Upper lobe of left lung (tissue), 6 donors: ENCODE results near the gene NISCH. TPM values are rescaled to one million over a fixed set of nuclear protein-coding genes. Genes with fewer than 3 reads are reported as not detected.
A peak's percentile ranks its signal among the peaks of the same experiment; 100 is the strongest.

ENCODE experiments used
- ATAC-seq, 2 donors: fragments of 200-7000 bp; cut with Tn5 transposase; one replicate each; pipeline ENCODE4 v1.9.1; 2022; ENCODE audit warnings: mild to moderate bottlenecking in 2 of 2, moderate library complexity in 2 of 2; ENCODE audit not compliant: low FRiP score in 2 of 2
- DNase-seq, 2 donors: peaks; one replicate each; pipeline ENCODE4 v3.0.0-alpha.2; 2019 to 2020
- H3K27ac ChIP-seq, 4 donors: fragments of 200-600 bp; sonication (generic); one replicate each; pipeline ENCODE4 v1.5.1; 2016 to 2019
- H3K27me3 ChIP-seq, 4 donors: fragments of 200-600 bp; sonication (generic); one replicate each; pipeline ENCODE4 v1.5.1; 2017 to 2019
- H3K36me3 ChIP-seq, 4 donors: fragments of 200-600 bp; sonication (generic); one replicate each; pipeline ENCODE4 v1.5.1; 2016 to 2019
- H3K4me1 ChIP-seq, 4 donors: fragments of 200-600 bp; sonication (generic); one replicate each; pipeline ENCODE4 v1.5.1; 2018 to 2019
- H3K4me3 ChIP-seq, 4 donors: fragments of 200-600 bp; sonication (generic); one replicate each; pipeline ENCODE4 v1.5.1; 2017 to 2019; ENCODE audit warnings: mild to moderate bottlenecking in 2 of 4, moderate library complexity in 1 of 4
- H3K9me3 ChIP-seq, 4 donors: fragments of 200-600 bp; sonication (generic); one replicate each; pipeline ENCODE4 v1.5.1; 2018 to 2019
- EP300 ChIP-seq, 4 donors: sonication (generic); formaldehyde crosslinking; IDR thresholded peaks; one replicate each; pipeline ENCODE4 v1.5.1; 2017; ENCODE audit warnings: antibody characterized with exemption in 4 of 4, control low read depth in 2 of 4
- POLR2A ChIP-seq, 4 donors: fragments of 450-650 bp; IDR thresholded peaks; one replicate each; pipeline ENCODE4 v1.5.1; 2016 to 2017; ENCODE audit warnings: antibody characterized with exemption in 4 of 4, mild to moderate bottlenecking in 2 of 4
- POLR2AphosphoS5 ChIP-seq, 2 donors: sonication (generic); formaldehyde crosslinking; IDR thresholded peaks; one replicate each; pipeline ENCODE4 v1.5.1; 2017; ENCODE audit warnings: antibody characterized with exemption in 2 of 2
- WGBS, 2 donors: methylation state at CpG; one replicate each; pipeline ENCODE4 v1.1.5; 2017 to 2018; 5-methylcytosine and 5-hydroxymethylcytosine counted together
- total RNA-seq, 6 donors: library from RNA; depleted of rRNA in 4 of 6; stranded (reverse); fragments of >200 nt in 4 of 6; gene quantifications; one replicate each; pipeline versions ENCODE4 v1.1.0 to v1.2.1, GENCODE V29; 2016 to 2021
- TF ChIP-seq, protein P1 (sequence below), 6 experiments: fragments of 450-650 bp in 4 of 6; fragments of 200-600 bp in 2 of 6; sonication (generic) in 2 of 6; IDR thresholded peaks; one replicate each; pipeline ENCODE4 v1.5.1; 2016 to 2019; ENCODE audit warnings: antibody characterized with exemption in 6 of 6
- donor health status: DM: no; HTN: no; CAD: no; lungs with moderate emphysema.
- donor health status: DM: no; HTN: yes; CAD: no; lungs with severe emphysema.

NISCH gene
- total RNA-seq, 6 donors from 2014 or later, result 60.7 to 288 (median 83.0) TPM

DNA sequence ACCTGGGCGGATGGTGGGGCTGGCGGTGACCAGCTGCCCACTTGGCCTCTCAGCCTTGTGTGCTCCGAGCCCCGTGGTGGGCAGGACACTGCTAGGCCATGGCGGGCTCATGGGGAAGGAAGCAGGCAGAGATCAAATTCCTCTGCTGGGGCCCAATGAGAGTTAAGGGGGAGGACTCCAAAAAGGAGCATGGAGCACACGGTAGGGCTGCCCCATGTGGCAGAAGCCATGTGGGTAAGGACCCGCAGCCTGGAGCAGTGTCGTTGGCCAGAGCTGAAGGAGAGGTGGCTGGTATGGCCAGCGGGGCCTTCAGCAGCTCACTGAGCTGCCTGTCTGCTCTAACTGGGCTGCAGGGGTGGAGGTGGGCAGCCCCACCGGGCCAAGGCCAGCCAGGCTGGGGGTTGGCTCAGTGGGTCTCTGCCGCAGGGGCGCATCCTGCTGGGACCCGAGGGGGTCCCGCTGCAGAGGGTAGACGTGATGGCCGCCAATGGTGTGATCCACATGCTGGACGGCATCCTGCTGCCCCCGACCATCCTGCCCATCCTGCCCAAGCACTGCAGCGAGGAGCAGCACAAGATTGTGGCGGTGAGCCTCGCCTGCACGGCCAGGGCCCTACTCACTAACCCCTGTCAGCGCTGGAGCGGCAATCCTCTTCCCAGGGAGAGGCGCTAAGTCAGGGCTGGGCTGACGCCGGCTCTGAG lies 51.0 kb downstream of the NISCH start:
- ATAC-seq, result no peak
- Histone ChIP-seq H3K27me3 (no peaks in the 10 kb centered on the region), H3K27ac (no peak overlapping the region), H3K9me3 (no peaks in the 10 kb centered on the region), H3K4me1 (no peaks in the 10 kb centered on the region), H3K4me3 (no peak overlapping the region), H3K36me3 (peaks cover 0 to 56% (median 8%) of the 10 kb centered on the region in 4 donors)
- WGBS, 2 donors, result 92 to 94% methylated on average over 6 to 27 of the region's 27 CpGs
- DNase-seq, result peak in 1 of 2 donors; percentile 68
- no peak for TF ChIP-seq POLR2AphosphoS5 (IDR thresholded peaks at IDR 0.05)
- no peak for TF ChIP-seq EP300 (IDR thresholded peaks at IDR 0.05)
- TF ChIP-seq, protein P1, sequence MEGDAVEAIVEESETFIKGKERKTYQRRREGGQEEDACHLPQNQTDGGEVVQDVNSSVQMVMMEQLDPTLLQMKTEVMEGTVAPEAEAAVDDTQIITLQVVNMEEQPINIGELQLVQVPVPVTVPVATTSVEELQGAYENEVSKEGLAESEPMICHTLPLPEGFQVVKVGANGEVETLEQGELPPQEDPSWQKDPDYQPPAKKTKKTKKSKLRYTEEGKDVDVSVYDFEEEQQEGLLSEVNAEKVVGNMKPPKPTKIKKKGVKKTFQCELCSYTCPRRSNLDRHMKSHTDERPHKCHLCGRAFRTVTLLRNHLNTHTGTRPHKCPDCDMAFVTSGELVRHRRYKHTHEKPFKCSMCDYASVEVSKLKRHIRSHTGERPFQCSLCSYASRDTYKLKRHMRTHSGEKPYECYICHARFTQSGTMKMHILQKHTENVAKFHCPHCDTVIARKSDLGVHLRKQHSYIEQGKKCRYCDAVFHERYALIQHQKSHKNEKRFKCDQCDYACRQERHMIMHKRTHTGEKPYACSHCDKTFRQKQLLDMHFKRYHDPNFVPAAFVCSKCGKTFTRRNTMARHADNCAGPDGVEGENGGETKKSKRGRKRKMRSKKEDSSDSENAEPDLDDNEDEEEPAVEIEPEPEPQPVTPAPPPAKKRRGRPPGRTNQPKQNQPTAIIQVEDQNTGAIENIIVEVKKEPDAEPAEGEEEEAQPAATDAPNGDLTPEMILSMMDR (IDR thresholded peaks at IDR 0.05), result no peak
- no peak for TF ChIP-seq POLR2A (IDR thresholded peaks at IDR 0.05)

DNA sequence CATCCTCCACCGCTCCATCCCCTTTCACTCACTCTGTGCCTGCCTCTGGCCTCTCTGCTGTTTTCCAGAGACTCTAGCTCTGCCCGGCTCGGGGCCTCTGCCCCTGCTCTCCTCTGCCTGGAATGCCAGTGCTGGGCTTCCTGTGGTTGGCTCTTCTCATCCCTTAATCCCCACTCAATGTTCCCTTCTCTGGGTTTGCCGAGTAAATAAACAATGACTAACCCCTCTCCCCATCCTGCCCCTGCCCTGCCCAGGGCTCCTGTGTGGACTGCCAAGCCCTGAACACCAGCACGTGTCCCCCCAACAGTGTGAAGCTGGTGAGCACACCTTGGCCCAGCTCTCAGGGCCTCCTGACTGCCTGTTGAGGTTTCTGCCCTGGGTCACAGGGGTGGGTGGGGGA lies 52.0 kb downstream of the NISCH start:
- TF ChIP-seq POLR2A (IDR thresholded peaks at IDR 0.05) (no peak), POLR2AphosphoS5 (IDR thresholded peaks at IDR 0.05) (no peak), EP300 (IDR thresholded peaks at IDR 0.05) (no peak)
- TF ChIP-seq, protein P1 (IDR thresholded peaks at IDR 0.05), result no peak
- WGBS, 2 donors, result 62 to 87% methylated on average over 5 of the region's 5 CpGs
- H3K4me3 ChIP-seq, result no peak overlapping the region
- no peak overlapping the region for H3K27ac ChIP-seq
- ATAC-seq (no peak), DNase-seq (peak in 1 of 2 donors; percentile 17)
- H3K4me1 ChIP-seq, result no peaks in the 10 kb centered on the region
- H3K36me3 ChIP-seq, result peaks cover 0 to 53% (median 8%) of the 10 kb centered on the region in 4 donors
- no peaks in the 10 kb centered on the region for H3K9me3 ChIP-seq
- H3K27me3 ChIP-seq, result no peaks in the 10 kb centered on the region

DNA sequence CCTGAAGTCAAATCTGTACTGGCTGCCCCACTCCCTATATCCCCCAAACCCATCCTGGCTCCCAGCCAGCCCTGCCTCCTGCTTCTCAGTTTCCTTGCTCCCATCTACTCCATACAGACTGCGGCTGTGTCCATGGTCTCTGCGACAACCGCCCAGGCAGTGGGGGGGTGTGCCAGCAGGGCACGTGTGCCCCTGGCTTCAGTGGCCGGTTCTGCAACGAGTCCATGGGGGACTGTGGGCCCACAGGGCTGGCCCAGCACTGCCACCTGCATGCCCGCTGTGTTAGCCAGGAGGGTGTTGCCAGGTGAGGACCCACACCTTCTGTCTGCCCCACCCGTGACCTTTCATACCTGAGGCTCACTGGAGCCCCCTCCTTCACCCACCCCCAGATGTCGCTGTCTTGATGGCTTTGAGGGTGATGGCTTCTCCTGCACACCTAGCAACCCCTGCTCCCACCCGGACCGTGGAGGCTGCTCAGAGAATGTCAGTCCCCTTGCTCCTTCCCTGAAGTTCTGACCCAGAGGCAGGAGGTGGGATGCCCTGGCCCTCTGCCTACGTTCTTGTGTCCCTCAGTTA lies 54.4 kb downstream of the NISCH start:
- no peaks in the 10 kb centered on the region for H3K9me3 ChIP-seq
- H3K4me3 ChIP-seq, result no peak overlapping the region
- H3K27me3 ChIP-seq, result no peaks in the 10 kb centered on the region
- no peak for TF ChIP-seq POLR2AphosphoS5 (IDR thresholded peaks at IDR 0.05)
- TF ChIP-seq EP300 (IDR thresholded peaks at IDR 0.05), result no peak
- DNase-seq (peak in 1 of 2 donors; percentile 80), ATAC-seq (no peak)
- no peak overlapping the region for H3K27ac ChIP-seq
- peaks cover 0 to 52% (median 7%) of the 10 kb centered on the region in 4 donors for H3K36me3 ChIP-seq
- 72 to 84% methylated on average over 9 to 11 of the region's 12 CpGs for WGBS, 2 donors
- no peaks in the 10 kb centered on the region for H3K4me1 ChIP-seq

DNA sequence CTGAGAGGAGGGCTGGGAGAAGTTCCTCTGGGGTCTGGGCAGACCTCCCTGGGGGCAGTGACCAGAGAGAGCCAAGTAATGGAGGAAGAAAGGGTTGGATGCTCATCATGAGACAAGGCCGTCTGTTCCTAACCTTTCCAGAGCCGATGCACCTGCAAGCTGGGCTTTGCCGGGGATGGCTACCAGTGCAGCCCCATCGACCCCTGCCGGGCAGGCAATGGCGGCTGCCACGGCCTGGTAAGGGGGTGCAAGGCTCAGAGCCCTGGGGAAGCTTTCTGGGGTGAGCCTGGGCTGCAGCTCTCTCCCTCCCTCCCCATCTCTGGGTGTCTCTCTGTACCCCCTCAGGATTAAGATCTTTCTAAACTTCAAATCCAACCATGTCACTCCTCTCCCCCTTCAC lies 56.1 kb downstream of the NISCH start:
- Histone ChIP-seq H3K4me3 (no peak overlapping the region), H3K4me1 (no peaks in the 10 kb centered on the region), H3K27ac (no peak overlapping the region), H3K27me3 (no peaks in the 10 kb centered on the region), H3K36me3 (peaks cover 0 to 44% (median under 1%) of the 10 kb centered on the region in 4 donors), H3K9me3 (no peaks in the 10 kb centered on the region)
- DNase-seq, result peak in 1 of 2 donors; percentile 47
- TF ChIP-seq POLR2A (IDR thresholded peaks at IDR 0.05) (no peak), EP300 (IDR thresholded peaks at IDR 0.05) (no peak), POLR2AphosphoS5 (IDR thresholded peaks at IDR 0.05) (no peak)
- TF ChIP-seq, protein P1 (IDR thresholded peaks at IDR 0.05), result no peak
- 97% methylated on average over 7 of the region's 7 CpGs; no CpG with 5 or more reads in 1 of the 2 donors for WGBS, 2 donors
- no peak for ATAC-seq

DNA sequence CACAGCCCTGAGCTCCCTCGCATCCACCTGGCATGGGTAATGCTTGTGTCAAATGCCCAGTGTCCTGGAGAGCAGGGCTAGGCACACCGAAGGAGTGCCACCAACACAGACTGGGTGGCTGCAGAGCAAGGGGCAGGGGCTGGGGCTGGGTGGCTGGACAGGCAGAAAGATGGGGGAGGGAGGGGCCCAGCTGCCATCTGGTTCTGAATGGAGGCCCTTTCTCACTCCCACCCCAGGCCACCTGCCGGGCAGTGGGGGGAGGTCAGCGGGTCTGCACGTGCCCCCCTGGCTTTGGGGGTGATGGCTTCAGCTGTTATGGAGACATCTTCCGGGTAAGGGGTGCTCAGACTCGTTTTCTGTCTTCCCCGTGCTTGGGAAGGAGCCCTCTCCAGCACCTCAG lies 56.7 kb downstream of the NISCH start:
- H3K4me1 ChIP-seq, result no peaks in the 10 kb centered on the region
- TF ChIP-seq, protein P1 (IDR thresholded peaks at IDR 0.05), result no peak
- no peak for TF ChIP-seq POLR2A (IDR thresholded peaks at IDR 0.05)
- no peak for TF ChIP-seq EP300 (IDR thresholded peaks at IDR 0.05)
- TF ChIP-seq POLR2AphosphoS5 (IDR thresholded peaks at IDR 0.05), result no peak
- DNase-seq, result peak in 1 of 2 donors; percentile 60
- WGBS, 2 donors, result 71 to 84% methylated on average over 8 of the region's 8 CpGs
- H3K27ac ChIP-seq, result no peak overlapping the region
- no peak for ATAC-seq
- no peaks in the 10 kb centered on the region for H3K27me3 ChIP-seq
- H3K9me3 ChIP-seq, result no peaks in the 10 kb centered on the region
- peaks cover 0 to 43% (median 0%) of the 10 kb centered on the region in 4 donors for H3K36me3 ChIP-seq
- H3K4me3 ChIP-seq, result no peak overlapping the region
